ENCODE measurements around the gene DMBT1. TPM values are rescaled to one million over a fixed set of nuclear protein-coding genes. Genes with fewer than 3 reads are reported as not detected.

The DMBT1 gene
- total RNA-seq, 1 experiment from 2014 or later: 4.6 TPM

- Mint-ChIP-seq H3K27me3 (ENCODE audit: unreplicated experiment) (peaks cover 27% of the 10 kb centered on the region), H3K36me3 (ENCODE audit: insufficient read depth, unreplicated experiment) (no peaks in the 10 kb centered on the region), H3K4me3 (ENCODE audit: low read depth, unreplicated experiment) (no peak overlapping the region), H3K27ac (ENCODE audit: unreplicated experiment) (no peak overlapping the region), H3K4me1 (ENCODE audit: low read depth, unreplicated experiment) (no peaks in the 10 kb centered on the region), H3K9me3 (ENCODE audit: low read depth, unreplicated experiment) (no peaks in the 10 kb centered on the region)
- DNase-seq: no peak
- intact Hi-C loops (cut with micrococcal nuclease; ENCODE audit: unreplicated experiment): no loop called here
- no peak for TF ChIP-seq CTCF (IDR thresholded peaks at IDR 0.05; ENCODE audit: unreplicated experiment)
- CTCF ChIA-PET: no interaction called here
- no TSS peak for BruUV-seq (replicated peaks)
Measured at GRCh38 chr10:122630526-122630925, 70.0 kb downstream of the DMBT1 start.

GRCh38 chr10:122632031-122632430 is 71.5 kb downstream of the DMBT1 start:
- CTCF ChIA-PET: no interaction called here
- DNase-seq: no peak
- no peak overlapping the region for H3K27ac Mint-ChIP-seq (ENCODE audit: unreplicated experiment)
- H3K27me3 Mint-ChIP-seq (ENCODE audit: unreplicated experiment): peaks cover 27% of the 10 kb centered on the region
- intact Hi-C loops (cut with micrococcal nuclease; ENCODE audit: unreplicated experiment): no loop called here
- H3K36me3 Mint-ChIP-seq (ENCODE audit: insufficient read depth, unreplicated experiment): no peaks in the 10 kb centered on the region
- no TSS peak for BruUV-seq (replicated peaks)
- no peak overlapping the region for H3K4me3 Mint-ChIP-seq (ENCODE audit: low read depth, unreplicated experiment)
- H3K9me3 Mint-ChIP-seq (ENCODE audit: low read depth, unreplicated experiment): no peaks in the 10 kb centered on the region
- H3K4me1 Mint-ChIP-seq (ENCODE audit: low read depth, unreplicated experiment): no peaks in the 10 kb centered on the region
- TF ChIP-seq CTCF (IDR thresholded peaks at IDR 0.05; ENCODE audit: unreplicated experiment): no peak

- no peak overlapping the region for H3K27ac Mint-ChIP-seq (ENCODE audit: unreplicated experiment)
- H3K4me3 Mint-ChIP-seq (ENCODE audit: low read depth, unreplicated experiment): no peak overlapping the region
- no peaks in the 10 kb centered on the region for H3K9me3 Mint-ChIP-seq (ENCODE audit: low read depth, unreplicated experiment)
- no TSS peak for BruUV-seq (replicated peaks)
- no peak for DNase-seq
- CTCF ChIA-PET: no interaction called here
- intact Hi-C loops (cut with micrococcal nuclease; ENCODE audit: unreplicated experiment): no loop called here
- no peaks in the 10 kb centered on the region for H3K4me1 Mint-ChIP-seq (ENCODE audit: low read depth, unreplicated experiment)
- H3K36me3 Mint-ChIP-seq (ENCODE audit: insufficient read depth, unreplicated experiment): no peaks in the 10 kb centered on the region
- TF ChIP-seq CTCF (IDR thresholded peaks at IDR 0.05; ENCODE audit: unreplicated experiment): no peak
- peaks cover 27% of the 10 kb centered on the region for H3K27me3 Mint-ChIP-seq (ENCODE audit: unreplicated experiment)
Measured at GRCh38 chr10:122632576-122632975, 72.0 kb downstream of the DMBT1 start.

- H3K4me3 Mint-ChIP-seq (ENCODE audit: low read depth, unreplicated experiment): no peak overlapping the region
- no peaks in the 10 kb centered on the region for H3K4me1 Mint-ChIP-seq (ENCODE audit: low read depth, unreplicated experiment)
- intact Hi-C loops (cut with micrococcal nuclease; ENCODE audit: unreplicated experiment): no loop called here
- TF ChIP-seq CTCF (IDR thresholded peaks at IDR 0.05; ENCODE audit: unreplicated experiment): no peak
- CTCF ChIA-PET: interaction anchor here (0.6 kb wide), 1 partner anchor 1330 kb away, joined by 3 read pairs; no protein-coding TSS in a partner anchor
- H3K27me3 Mint-ChIP-seq (ENCODE audit: unreplicated experiment): peaks cover 33% of the 10 kb centered on the region
- no peak overlapping the region for H3K27ac Mint-ChIP-seq (ENCODE audit: unreplicated experiment)
- H3K9me3 Mint-ChIP-seq (ENCODE audit: low read depth, unreplicated experiment): no peaks in the 10 kb centered on the region
- no peaks in the 10 kb centered on the region for H3K36me3 Mint-ChIP-seq (ENCODE audit: insufficient read depth, unreplicated experiment)
- no TSS peak for BruUV-seq (replicated peaks)
- DNase-seq: no peak
Measured at GRCh38 chr10:122636953-122637352, 76.4 kb downstream of the DMBT1 start.

Data from Calu3 (cell line).